K562 (cell line): ENCODE measurements around the gene KNSTRN. TPM values are rescaled to one million over a fixed set of nuclear protein-coding genes. Genes with fewer than 3 reads are reported as not detected.

Source experiments
- BCOR ChIP-seq: fragments of 450-650 bp; IDR thresholded peaks from 2 replicates; pipeline ENCODE4 v1.6.1; 2016
- CREB1 ChIP-seq, 2 experiments: sonication (generic) in 1 of 2; formaldehyde crosslinking in 1 of 2; IDR thresholded peaks; 2 replicates each; pipeline versions ENCODE4 v1.6.1 to v1.8.0; 2012 to 2022; ENCODE audit warnings: inconsistent platforms in 1 of 2, mild to moderate bottlenecking in 1 of 2, missing genetic modification reagents in 1 of 2, moderate library complexity in 1 of 2
- DMBX1 ChIP-seq: fragments of 250-450 bp; sonication (Bioruptor Pico); IDR thresholded peaks from 2 replicates; pipeline ENCODE4 v1.8.0; 2022; ENCODE audit warnings: inconsistent platforms, mild to moderate bottlenecking, moderate library complexity, borderline replicate concordance
- FOXP1 ChIP-seq: sonication (generic); formaldehyde crosslinking; IDR thresholded peaks from 2 replicates; pipeline ENCODE4 v1.8.0; 2022; ENCODE audit warnings: mild to moderate bottlenecking, missing genetic modification reagents
- HEY1 ChIP-seq: fragments of 250-450 bp; sonication (Bioruptor Pico); IDR thresholded peaks from 2 replicates; pipeline ENCODE4 v1.5.0; 2020; ENCODE audit warnings: mild to moderate bottlenecking, moderate library complexity, borderline replicate concordance
- IFI16 ChIP-seq: fragments of 250-450 bp; sonication (Bioruptor Pico); IDR thresholded peaks from 2 replicates; pipeline ENCODE4 v2.1.2; 2022; ENCODE audit warnings: mild to moderate bottlenecking, inconsistent platforms
- MGA ChIP-seq: fragments of 450-650 bp; IDR thresholded peaks from 2 replicates; pipeline ENCODE4 v1.6.1; 2016; ENCODE audit warnings: mild to moderate bottlenecking, moderate library complexity
- MTA3 ChIP-seq: fragments of 450-650 bp; formaldehyde crosslinking; IDR thresholded peaks from 2 replicates; pipeline ENCODE4 v1.6.1; 2017; ENCODE audit warnings: mild to moderate bottlenecking, borderline replicate concordance
- MXD1 ChIP-seq: fragments of 250-450 bp; sonication (Bioruptor Pico); IDR thresholded peaks from 2 replicates; pipeline ENCODE4 v1.8.0; 2021; ENCODE audit warnings: borderline replicate concordance, mild to moderate bottlenecking, moderate library complexity; ENCODE audit not compliant: poor library complexity, severe bottlenecking
- RAD21 ChIP-seq, 2 experiments: fragments of 250-450 bp in 1 of 2; fragments of 450-650 bp in 1 of 2; sonication (Bioruptor Pico) in 1 of 2; formaldehyde crosslinking in 1 of 2; IDR thresholded peaks in 1 of 2; conservative IDR thresholded peaks in 1 of 2; 2 replicates each; pipeline versions ENCODE4 v1.4.0 to v1.8.0; 2020 to 2022; ENCODE audit warnings: mild to moderate bottlenecking in 2 of 2, moderate library complexity in 1 of 2
- SREBF1 ChIP-seq: fragments of 150-350 bp; IDR thresholded peaks from 2 replicates; pipeline ENCODE4 v1.6.1; 2014; ENCODE audit warnings: antibody characterized with exemption, low read depth, low read length, borderline replicate concordance
- TAF15 ChIP-seq: fragments of 200-400 bp; formaldehyde crosslinking; IDR thresholded peaks from 2 replicates; pipeline ENCODE4 v1.6.1; 2017; ENCODE audit warnings: mild to moderate bottlenecking, low read depth, low read length, moderate library complexity
- TAF9B ChIP-seq: fragments of 450-650 bp; IDR thresholded peaks from 2 replicates; pipeline ENCODE4 v1.6.1; 2018; ENCODE audit warnings: mild to moderate bottlenecking; ENCODE audit not compliant: partially characterized antibody
- ZBTB33 ChIP-seq: sonication (generic); formaldehyde crosslinking; IDR thresholded peaks from 2 replicates; pipeline ENCODE4 v1.8.1; 2023; ENCODE audit warnings: mild to moderate bottlenecking, missing genetic modification reagents
- ZNF583 ChIP-seq: fragments of 250-450 bp; sonication (Bioruptor Pico); IDR thresholded peaks from 2 replicates; pipeline ENCODE4 v1.4.0; 2020
- polyA plus RNA-seq, 8 experiments: library from polyadenylated mRNA; depleted of rRNA in 4 of 8; stranded (reverse) in 5 of 8; unstranded in 3 of 8; fragments of >200 nt; fragmentation: Nextera tagmentation in 2 of 8; fragmentation: Illumina TruSeq in 1 of 8; extraction: Ambion mirVana in 2 of 8; extraction: Trizol in 1 of 8; gene quantifications; 2 replicates each; pipeline versions ENCODE4 v1.2.1 to v1.2.3, GENCODE V29; 2011 to 2014; ENCODE audit warnings: inconsistent platforms in 1 of 8, missing spikeins in 1 of 8
- total RNA-seq, 7 experiments: library from RNA; depleted of rRNA in 6 of 7; stranded (reverse); fragments of >200 nt in 6 of 7; fragmentation: Illumina TruSeq in 2 of 7; extraction: Trizol in 2 of 7; gene quantifications; 2 replicates each; pipeline versions ENCODE4 v1.2.1 to v1.2.3, GENCODE V29; 2011 to 2021; ENCODE audit warnings: low replicate concordance in 1 of 7

The KNSTRN gene
- total and polyA plus RNA-seq, 9 of the 15 experiments (the other 6 are each of a cell fraction or from before 2014, with no cell fraction given), result 48.7 to 88.2 (median 66.3) TPM

- TF ChIP-seq MGA, result no peak; the same call in 1 of the 2 replicates
- TF ChIP-seq HEY1 (CRISPR knock-in tag), result no peak
- peak; percentile 67 for TF ChIP-seq MTA3
- TF ChIP-seq TAF9B, result no peak
- peak; percentile 38; the same call in 1 of the 2 replicates for TF ChIP-seq BCOR
- TF ChIP-seq TAF15, result no peak
- TF ChIP-seq RAD21 (CRISPR knock-in tag; conservative IDR thresholded peaks at IDR 0.05 in 1 of 2, IDR thresholded peaks at IDR 0.05 in 1 of 2), result no peak
- TF ChIP-seq CREB1 (IDR thresholded peaks at IDR 0.05), result no peak; the same call in 1 of the 2 replicates
- TF ChIP-seq CREB1 (CRISPR knock-in tag; IDR thresholded peaks at IDR 0.05), result peak; percentile 31; the same call in 1 of the 2 replicates
- TF ChIP-seq DMBX1, result no peak
- no peak for TF ChIP-seq FOXP1 (CRISPR knock-in tag)
- TF ChIP-seq ZNF583, result no peak
- no peak for TF ChIP-seq ZBTB33 (CRISPR knock-in tag)
- TF ChIP-seq MXD1, result no peak
- TF ChIP-seq IFI16, result no peak
- no peak for TF ChIP-seq SREBF1
Observed at GRCh38 chr15:40427188-40427587, 44.7 kb downstream of the KNSTRN start (continued).
